K562 (cell line): Measurements from ENCODE around the gene GMNN. TPM values are rescaled to one million over a fixed set of nuclear protein-coding genes. Genes with fewer than 3 reads are reported as not detected.

ENCODE experiments used
- ARID4B ChIP-seq: sonication (generic); formaldehyde crosslinking; IDR thresholded peaks from 2 replicates; pipeline ENCODE4 v1.8.0; 2022; ENCODE audit warnings: mild to moderate bottlenecking, missing genetic modification reagents
- ASH1L ChIP-seq: fragments of 450-650 bp; IDR thresholded peaks from 2 replicates; pipeline ENCODE4 v1.6.1; 2018; ENCODE audit warnings: borderline replicate concordance, mild to moderate bottlenecking, low read depth; ENCODE audit not compliant: partially characterized antibody
- C11orf30 ChIP-seq: fragments of 450-650 bp; IDR thresholded peaks from 2 replicates; pipeline ENCODE4 v1.6.1; 2016; ENCODE audit warnings: low read depth, mild to moderate bottlenecking
- FIP1L1 ChIP-seq: fragments of 200-400 bp; formaldehyde crosslinking; IDR thresholded peaks from 2 replicates; pipeline ENCODE4 v1.6.1; 2018; ENCODE audit warnings: mild to moderate bottlenecking, low read depth, low read length; ENCODE audit not compliant: poor library complexity, severe bottlenecking
- HDGF ChIP-seq: fragments of 450-650 bp; IDR thresholded peaks from 2 replicates; pipeline ENCODE4 v1.6.1; 2016
- MYNN ChIP-seq, 2 experiments: sonication (generic); formaldehyde crosslinking in 1 of 2; IDR thresholded peaks; 2 replicates each; pipeline versions ENCODE4 v1.5.0 to v1.6.1; 2016 to 2020; ENCODE audit warnings: antibody characterized with exemption in 1 of 2, missing genetic modification reagents in 1 of 2
- NR2F6 ChIP-seq: fragments of 450-650 bp; formaldehyde crosslinking; IDR thresholded peaks from 2 replicates; pipeline ENCODE4 v1.4.0; 2020; ENCODE audit warnings: mild to moderate bottlenecking
- PHF21A ChIP-seq: fragments of 450-650 bp; IDR thresholded peaks from 2 replicates; pipeline ENCODE4 v1.6.1; 2017; ENCODE audit warnings: low read depth, borderline replicate concordance
- PTRF ChIP-seq: fragments of 450-650 bp; IDR thresholded peaks from 2 replicates; pipeline ENCODE4 v1.6.1; 2016; ENCODE audit warnings: mild to moderate bottlenecking, missing genetic modification characterization, missing compliant biosample characterization
- SUPT5H ChIP-seq: fragments of 450-650 bp; IDR thresholded peaks from 2 replicates; pipeline ENCODE4 v1.6.1; 2016
- ZC3H8 ChIP-seq: fragments of 450-650 bp; IDR thresholded peaks from 2 replicates; pipeline ENCODE4 v1.6.1; 2017
- ZNF174 ChIP-seq: fragments of 250-450 bp; sonication (Bioruptor Pico); IDR thresholded peaks from 2 replicates; pipeline ENCODE4 v1.4.0; 2020; ENCODE audit warnings: mild to moderate bottlenecking
- ZNF316 ChIP-seq: fragments of 450-650 bp; IDR thresholded peaks from 2 replicates; pipeline ENCODE4 v1.6.1; 2016
- ZNF318 ChIP-seq, 2 experiments: fragments of 450-650 bp; IDR thresholded peaks; 2 replicates each; pipeline ENCODE4 v1.6.1; 2016; ENCODE audit warnings: mild to moderate bottlenecking in 2 of 2, borderline replicate concordance in 1 of 2, low read depth in 1 of 2, moderate library complexity in 1 of 2
- ZNF41 ChIP-seq: fragments of 250-450 bp; sonication (Bioruptor Pico); conservative IDR thresholded peaks from 2 replicates; pipeline ENCODE4 v1.4.0; 2020; ENCODE audit warnings: mild to moderate bottlenecking
- ZNF740 ChIP-seq, 3 experiments: fragments of 200-800 bp in 1 of 3; sonication (Bioruptor generic) in 1 of 3; sonication (generic) in 1 of 3; formaldehyde crosslinking in 1 of 3; IDR thresholded peaks; 2 replicates each; pipeline versions ENCODE4 v1.6.1 to v1.8.0; 2016 to 2022; ENCODE audit warnings: mild to moderate bottlenecking in 2 of 3, missing compliant biosample characterization in 2 of 3, missing genetic modification characterization in 2 of 3, missing genetic modification reagents in 1 of 3
- polyA plus RNA-seq, 8 experiments: library from polyadenylated mRNA; depleted of rRNA in 4 of 8; stranded (reverse) in 5 of 8; unstranded in 3 of 8; fragments of >200 nt; fragmentation: Nextera tagmentation in 2 of 8; fragmentation: Illumina TruSeq in 1 of 8; extraction: Ambion mirVana in 2 of 8; extraction: Trizol in 1 of 8; gene quantifications; 2 replicates each; pipeline versions ENCODE4 v1.2.1 to v1.2.3, GENCODE V29; 2011 to 2014; ENCODE audit warnings: inconsistent platforms in 1 of 8, missing spikeins in 1 of 8
- total RNA-seq, 7 experiments: library from RNA; depleted of rRNA in 6 of 7; stranded (reverse); fragments of >200 nt in 6 of 7; fragmentation: Illumina TruSeq in 2 of 7; extraction: Trizol in 2 of 7; gene quantifications; 2 replicates each; pipeline versions ENCODE4 v1.2.1 to v1.2.3, GENCODE V29; 2011 to 2021; ENCODE audit warnings: low replicate concordance in 1 of 7

Gene GMNN
- total and polyA plus RNA-seq, 9 of the 15 experiments (the other 6 are each of a cell fraction or from before 2014, with no cell fraction given) = 144 to 370 (median 210) TPM

- TF ChIP-seq ZNF740 (CRISPR knock-in tag; IDR thresholded peaks at IDR 0.05) (no peak), ZNF740 (tag; IDR thresholded peaks at IDR 0.05) (peak in 1 of 2 experiments; percentile 22; a peak in 1 of 4 replicates), PHF21A (no peak), ZC3H8 (no peak), ARID4B (CRISPR knock-in tag) (no peak), NR2F6 (no peak), SUPT5H (no peak), PTRF (tag) (no peak), ZNF318 (IDR thresholded peaks at IDR 0.05; ENCODE audit: borderline replicate concordance in 1 of 2, low read depth in 1 of 2) (no peak), FIP1L1 (no peak), ZNF174 (CRISPR knock-in tag) (no peak), ASH1L (no peak), ZNF316 (peak; percentile 94), ZNF41 (CRISPR knock-in tag) (no peak), HDGF (no peak), C11orf30 (peak; percentile 90), MYNN (IDR thresholded peaks at IDR 0.05) (no peak), MYNN (CRISPR knock-in tag; IDR thresholded peaks at IDR 0.05) (no peak)
Observed at GRCh38 chr6:24755279-24755678, 19.5 kb upstream of the GMNN start (continued).
